ENCODE measurements around the gene DPYSL3.
A peak's percentile ranks its signal among the peaks of the same experiment; 100 is the strongest.

Gene DPYSL3

DNA sequence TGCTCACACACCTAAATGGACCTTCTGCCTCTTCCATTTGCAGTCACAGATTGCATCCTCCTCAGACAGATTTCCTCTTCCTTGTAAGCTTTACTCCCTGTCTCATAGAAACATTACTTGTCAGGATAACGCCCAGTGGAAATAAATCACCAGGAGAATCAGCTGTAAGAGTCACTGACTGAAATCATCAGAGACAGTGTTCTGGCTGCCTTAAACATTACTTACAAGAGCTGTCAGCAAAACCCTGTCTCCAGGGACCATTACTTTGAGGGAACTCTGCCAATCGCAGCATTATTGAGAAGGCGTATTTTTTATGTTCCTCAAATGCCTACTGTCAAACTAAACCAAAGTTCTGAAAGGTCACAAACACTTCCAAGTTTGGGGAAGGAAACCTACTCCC lies 5.9 kb downstream of the DPYSL3 start:
- TF ChIP-seq CTCF (conservative IDR thresholded peaks at IDR 0.05; ENCODE audit: low read depth, low read length): no peak
- DNase-seq (ENCODE audit: low read depth): no peak
- no peak overlapping the region for H3K4me3 ChIP-seq (ENCODE audit: low read length)

GRCh38 chr5:147490989-147491388 lies 18.9 kb downstream of the DPYSL3 start:
- DNase-seq (ENCODE audit: low read depth): no peak
- no peak for TF ChIP-seq CTCF (conservative IDR thresholded peaks at IDR 0.05; ENCODE audit: low read depth, low read length)
- H3K4me3 ChIP-seq (ENCODE audit: low read length): no peak overlapping the region

DNA sequence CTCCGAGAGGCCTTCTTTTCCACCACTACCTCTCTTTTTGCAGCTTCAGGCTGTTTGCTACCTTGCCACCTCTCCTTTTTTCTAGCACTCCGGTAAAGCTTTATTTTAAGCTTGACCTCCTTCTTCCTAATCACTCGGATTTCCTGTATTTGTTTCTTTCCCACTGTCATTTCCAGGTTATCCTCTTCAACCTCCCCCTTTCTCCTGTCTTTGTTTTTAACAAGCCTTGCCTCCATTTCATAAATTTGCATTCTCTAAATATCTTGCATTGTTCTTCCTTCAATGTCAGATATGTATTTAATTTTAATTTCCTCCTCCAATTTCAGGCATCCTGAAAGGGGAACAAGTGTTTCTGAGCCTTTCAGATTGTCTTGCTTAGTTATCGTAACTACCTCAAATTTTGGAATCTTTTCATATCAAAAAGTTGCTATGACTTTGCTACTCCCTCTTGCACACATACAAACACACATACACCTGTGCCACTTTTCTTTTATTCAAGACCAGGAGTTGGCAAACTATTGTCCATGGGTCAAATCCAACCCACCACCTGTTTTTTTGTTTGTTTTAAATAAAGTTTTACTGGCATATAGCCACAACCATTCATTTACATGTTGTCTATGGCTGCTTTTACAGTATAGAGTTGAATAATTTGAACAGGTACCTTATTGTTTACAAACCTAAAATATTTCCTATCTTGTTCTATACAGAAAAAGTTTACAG lies 22.7 kb downstream of the DPYSL3 start:
- no peak overlapping the region for H3K4me3 ChIP-seq (ENCODE audit: low read length)
- TF ChIP-seq CTCF (conservative IDR thresholded peaks at IDR 0.05; ENCODE audit: low read depth, low read length): no peak
- no peak for DNase-seq (ENCODE audit: low read depth)

DNA sequence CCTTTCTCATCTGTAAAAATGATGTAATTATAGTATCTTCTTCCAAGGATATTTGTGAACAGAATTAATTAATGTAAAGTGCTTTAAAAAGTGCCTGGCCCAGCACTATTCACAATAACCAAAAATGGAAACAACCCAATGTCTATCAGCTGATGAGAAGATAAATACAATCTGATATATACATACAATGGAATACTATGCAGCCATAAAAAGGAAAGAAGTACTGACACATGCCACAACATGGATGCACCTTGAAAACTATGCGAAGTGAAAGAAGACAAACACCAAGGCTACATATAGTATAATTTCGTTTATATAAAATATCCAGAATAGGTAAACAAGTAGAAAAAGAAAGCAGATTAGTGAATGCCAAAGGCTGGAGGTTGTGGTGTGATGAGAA lies 24.1 kb downstream of the DPYSL3 start:
- DNase-seq (ENCODE audit: low read depth): no peak
- no peak overlapping the region for H3K4me3 ChIP-seq (ENCODE audit: low read length)
- TF ChIP-seq CTCF (conservative IDR thresholded peaks at IDR 0.05; ENCODE audit: low read depth, low read length): no peak

- TF ChIP-seq CTCF (conservative IDR thresholded peaks at IDR 0.05; ENCODE audit: low read depth, low read length): no peak
- DNase-seq (ENCODE audit: low read depth): no peak
- H3K4me3 ChIP-seq (ENCODE audit: low read length): no peak overlapping the region
Measured at GRCh38 chr5:147485046-147485445, 24.8 kb downstream of the DPYSL3 start.

GRCh38 chr5:147484708-147485020 lies 25.2 kb downstream of the DPYSL3 start:
- DNase-seq (ENCODE audit: low read depth): no peak
- H3K4me3 ChIP-seq (ENCODE audit: low read length): no peak overlapping the region
- no peak for TF ChIP-seq CTCF (conservative IDR thresholded peaks at IDR 0.05; ENCODE audit: low read depth, low read length)

- DNase-seq (ENCODE audit: low read depth): peak; percentile 69
- TF ChIP-seq CTCF (conservative IDR thresholded peaks at IDR 0.05; ENCODE audit: low read depth, low read length): no peak
- H3K4me3 ChIP-seq (ENCODE audit: low read length): no peak overlapping the region
Measured at GRCh38 chr5:147483961-147484707, 25.7 kb downstream of the DPYSL3 start.
